HFF-Myc (cell line): ENCODE measurements around the gene PAK4.

Experiments used
- DNase-seq: peaks from one replicate; pipeline ENCODE4 v3.0.0-alpha.2; 2011; ENCODE audit warnings: low read depth; ENCODE audit errors: extremely low read depth
- H3K4me3 ChIP-seq: replicated peaks from 2 replicates; pipeline ENCODE4 v1.5.1; 2011; ENCODE audit warnings: low read depth, mild to moderate bottlenecking, control low read depth, low read length
- TF ChIP-seq, protein P1 (sequence below): IDR thresholded peaks from 2 replicates; pipeline ENCODE4 v1.5.1; 2012; ENCODE audit warnings: mild to moderate bottlenecking, low read depth, low read length, control low read depth; ENCODE audit errors: missing control alignments

The PAK4 gene

DNA sequence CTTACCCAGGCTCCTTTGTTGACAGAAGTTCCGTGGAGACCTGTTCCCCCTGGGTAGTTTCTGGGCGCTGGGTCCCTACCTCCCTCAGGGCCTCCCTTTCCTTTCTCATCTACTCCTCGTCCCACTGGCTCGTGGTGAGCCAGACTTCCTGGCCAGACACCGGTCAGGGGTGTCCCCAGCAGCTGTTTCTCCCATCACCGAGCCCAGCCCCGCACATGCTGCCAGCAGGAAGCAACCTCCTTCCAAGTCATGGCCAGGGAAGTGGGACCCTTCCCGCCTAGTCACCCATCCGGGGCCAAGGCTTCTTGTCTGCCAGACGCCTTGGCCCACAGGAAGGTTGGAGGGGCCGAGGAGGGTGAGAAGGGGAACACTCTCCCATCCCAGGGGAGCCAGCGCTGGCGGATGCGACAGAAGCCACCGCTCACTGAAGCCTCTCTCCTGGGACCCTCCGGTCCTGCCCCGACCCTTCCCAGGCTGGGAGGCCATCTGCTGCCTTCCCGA is 5.7 kb downstream of the PAK4 start:
- TF ChIP-seq, protein P1, sequence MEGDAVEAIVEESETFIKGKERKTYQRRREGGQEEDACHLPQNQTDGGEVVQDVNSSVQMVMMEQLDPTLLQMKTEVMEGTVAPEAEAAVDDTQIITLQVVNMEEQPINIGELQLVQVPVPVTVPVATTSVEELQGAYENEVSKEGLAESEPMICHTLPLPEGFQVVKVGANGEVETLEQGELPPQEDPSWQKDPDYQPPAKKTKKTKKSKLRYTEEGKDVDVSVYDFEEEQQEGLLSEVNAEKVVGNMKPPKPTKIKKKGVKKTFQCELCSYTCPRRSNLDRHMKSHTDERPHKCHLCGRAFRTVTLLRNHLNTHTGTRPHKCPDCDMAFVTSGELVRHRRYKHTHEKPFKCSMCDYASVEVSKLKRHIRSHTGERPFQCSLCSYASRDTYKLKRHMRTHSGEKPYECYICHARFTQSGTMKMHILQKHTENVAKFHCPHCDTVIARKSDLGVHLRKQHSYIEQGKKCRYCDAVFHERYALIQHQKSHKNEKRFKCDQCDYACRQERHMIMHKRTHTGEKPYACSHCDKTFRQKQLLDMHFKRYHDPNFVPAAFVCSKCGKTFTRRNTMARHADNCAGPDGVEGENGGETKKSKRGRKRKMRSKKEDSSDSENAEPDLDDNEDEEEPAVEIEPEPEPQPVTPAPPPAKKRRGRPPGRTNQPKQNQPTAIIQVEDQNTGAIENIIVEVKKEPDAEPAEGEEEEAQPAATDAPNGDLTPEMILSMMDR, result no peak

DNA sequence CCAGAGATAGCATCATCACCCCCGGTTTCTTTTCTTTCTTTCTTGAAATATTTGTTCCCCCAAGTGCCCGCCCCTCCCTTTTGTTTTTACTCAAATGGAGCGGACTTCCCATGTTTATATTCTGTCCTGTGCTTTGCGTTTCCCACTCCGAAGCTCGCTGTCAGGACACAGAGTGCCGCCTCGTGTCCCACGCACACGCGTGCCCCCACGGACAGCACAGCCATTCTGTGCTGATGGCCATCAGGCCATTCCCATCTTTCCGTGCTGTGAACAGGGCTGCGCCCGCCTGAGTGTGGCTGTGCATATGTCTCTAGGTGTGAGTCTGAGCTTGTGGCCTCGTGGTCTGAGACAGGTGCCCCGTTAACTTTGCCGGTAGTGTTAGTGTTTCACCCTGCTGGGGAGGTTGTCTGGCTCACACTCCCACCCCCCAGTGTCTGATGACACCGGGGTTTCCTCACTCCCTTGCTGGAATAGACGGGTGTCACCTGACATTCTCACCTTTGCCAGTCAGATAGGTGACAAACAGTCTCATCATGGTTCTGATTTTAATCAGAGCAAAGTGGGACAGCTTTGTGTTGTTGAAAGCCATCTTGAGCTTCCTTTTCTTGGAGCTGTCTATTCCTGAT is 6.9 kb downstream of the PAK4 start:
- TF ChIP-seq, protein P1, result no peak
- H3K4me3 ChIP-seq, result no peak overlapping the region
- no peak for DNase-seq

More for the DNA sequence above, 5.7 kb downstream of the PAK4 start:
- H3K4me3 ChIP-seq, result no peak overlapping the region
- no peak for DNase-seq

- no peak for DNase-seq
- H3K4me3 ChIP-seq, result no peak overlapping the region
- TF ChIP-seq, protein P1, result no peak
Observed at GRCh38 chr19:39133431-39134270, 8.1 kb downstream of the PAK4 start.

DNA sequence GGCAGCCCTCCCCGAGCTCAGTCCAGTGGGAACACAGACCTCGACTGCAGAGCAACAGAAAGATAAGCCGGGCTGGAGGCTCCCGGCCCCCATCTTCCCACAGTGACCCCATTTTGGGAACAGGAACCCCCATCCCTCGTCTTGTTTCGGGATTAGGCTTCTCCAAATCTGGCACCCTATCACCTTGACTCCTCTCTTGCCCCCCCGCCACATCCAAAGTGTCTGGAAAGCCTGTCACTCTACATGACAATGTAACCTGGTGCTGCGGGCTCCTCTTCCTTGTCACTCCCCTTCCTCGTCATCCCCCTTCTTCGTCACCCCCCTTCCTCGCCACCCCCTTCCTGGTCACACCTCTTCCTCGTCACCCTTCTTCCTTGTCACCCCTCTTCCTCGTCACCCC is 10.1 kb downstream of the PAK4 start:
- TF ChIP-seq, protein P1, result no peak
- no peak for DNase-seq
- H3K4me3 ChIP-seq, result no peak overlapping the region

- H3K4me3 ChIP-seq, result no peak overlapping the region
- TF ChIP-seq, protein P1, result no peak
Observed at GRCh38 chr19:39136225-39136940, 10.8 kb downstream of the PAK4 start.

DNA sequence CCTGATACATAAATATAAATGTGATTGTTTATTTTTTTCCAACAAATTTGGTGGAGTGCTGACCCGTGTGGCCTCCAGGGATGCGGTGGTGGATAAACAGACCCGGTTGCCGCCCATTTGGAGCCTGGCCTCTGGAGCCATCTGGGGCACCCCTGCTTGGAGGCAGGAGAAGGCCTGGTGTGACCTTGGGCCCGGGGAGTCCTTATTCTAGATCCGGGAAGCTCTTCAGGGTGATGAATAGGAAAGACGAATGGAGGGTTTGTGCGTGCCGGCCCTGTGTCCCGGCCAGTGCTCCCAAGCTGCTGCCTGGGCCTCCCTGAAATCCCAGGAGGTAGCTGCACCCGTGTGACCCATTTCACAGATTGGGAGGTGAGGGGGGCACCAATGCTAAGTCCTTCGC is 11.5 kb downstream of the PAK4 start:
- TF ChIP-seq, protein P1, result no peak
- H3K4me3 ChIP-seq, result no peak overlapping the region

More at GRCh38 chr19:39136225-39136940, 10.8 kb downstream of the PAK4 start:
- no peak for DNase-seq

More for the DNA sequence above, 11.5 kb downstream of the PAK4 start:
- DNase-seq, result no peak
